Measurements from ENCODE around the gene PCP4L1. TPM values are rescaled to one million over a fixed set of nuclear protein-coding genes. Genes with fewer than 3 reads are reported as not detected.

PCP4L1 gene
- total and polyA plus RNA-seq, 2 donors (not counting 1 experiment from before 2014, with no cell fraction given), result not detected

DNA sequence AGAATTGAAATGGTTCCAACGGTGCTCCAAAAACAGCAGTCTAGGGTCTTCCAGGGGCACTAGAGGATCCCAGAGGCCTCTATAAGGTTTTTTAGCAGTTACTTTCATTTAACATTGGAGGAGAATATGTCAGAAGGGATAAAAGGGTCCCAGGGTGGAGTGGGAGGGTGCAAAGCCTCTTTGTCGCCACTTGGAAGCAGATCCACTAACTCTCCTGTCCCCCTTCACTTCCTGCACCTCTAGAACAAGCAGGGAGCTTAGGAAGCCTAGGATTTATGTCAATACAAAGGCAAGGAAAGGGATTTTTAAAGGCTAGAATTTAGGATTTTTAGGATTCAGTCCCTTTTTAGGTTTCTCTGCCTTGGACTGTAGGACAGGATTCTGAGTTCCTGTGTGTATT is 8.3 kb downstream of the PCP4L1 start:
- no peak overlapping the region for H3K9ac ChIP-seq (ENCODE audit: insufficient read depth, low read length)
- no peak overlapping the region for H3K4me2 ChIP-seq (ENCODE audit: extremely low read depth, insufficient read depth, low read length)
- H3K4me1 ChIP-seq (ENCODE audit: control insufficient read depth, extremely low read depth, insufficient read depth, low read length), result no peaks in the 10 kb centered on the region
- no peaks in the 10 kb centered on the region for H3K9me3 ChIP-seq (ENCODE audit: control insufficient read depth, insufficient read depth, low read depth, low read length)
- H2AFZ ChIP-seq (ENCODE audit: low read length), result no peak overlapping the region
- H3K4me3 ChIP-seq (replicated peaks in 1 of 4; ENCODE audit: control extremely low read depth in 1 of 4, insufficient read depth in 1 of 4, low read depth in 3 of 4, low read length in 4 of 4), result no peak overlapping the region
- TF ChIP-seq, protein P1, sequence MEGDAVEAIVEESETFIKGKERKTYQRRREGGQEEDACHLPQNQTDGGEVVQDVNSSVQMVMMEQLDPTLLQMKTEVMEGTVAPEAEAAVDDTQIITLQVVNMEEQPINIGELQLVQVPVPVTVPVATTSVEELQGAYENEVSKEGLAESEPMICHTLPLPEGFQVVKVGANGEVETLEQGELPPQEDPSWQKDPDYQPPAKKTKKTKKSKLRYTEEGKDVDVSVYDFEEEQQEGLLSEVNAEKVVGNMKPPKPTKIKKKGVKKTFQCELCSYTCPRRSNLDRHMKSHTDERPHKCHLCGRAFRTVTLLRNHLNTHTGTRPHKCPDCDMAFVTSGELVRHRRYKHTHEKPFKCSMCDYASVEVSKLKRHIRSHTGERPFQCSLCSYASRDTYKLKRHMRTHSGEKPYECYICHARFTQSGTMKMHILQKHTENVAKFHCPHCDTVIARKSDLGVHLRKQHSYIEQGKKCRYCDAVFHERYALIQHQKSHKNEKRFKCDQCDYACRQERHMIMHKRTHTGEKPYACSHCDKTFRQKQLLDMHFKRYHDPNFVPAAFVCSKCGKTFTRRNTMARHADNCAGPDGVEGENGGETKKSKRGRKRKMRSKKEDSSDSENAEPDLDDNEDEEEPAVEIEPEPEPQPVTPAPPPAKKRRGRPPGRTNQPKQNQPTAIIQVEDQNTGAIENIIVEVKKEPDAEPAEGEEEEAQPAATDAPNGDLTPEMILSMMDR (conservative IDR thresholded peaks at IDR 0.05 in 1 of 2, IDR thresholded peaks at IDR 0.05 in 1 of 2; ENCODE audit: low read depth in 1 of 2, low read length in 2 of 2), result no peak
- no peak for TF ChIP-seq EZH2 (IDR thresholded peaks at IDR 0.05; ENCODE audit: low read length, missing control alignments)
- no peak overlapping the region for H3K27ac ChIP-seq (ENCODE audit: insufficient read depth, low read length)
- H3K36me3 ChIP-seq (ENCODE audit: control insufficient read depth, insufficient read depth, low read length), result no peaks in the 10 kb centered on the region
- DNase-seq (ENCODE audit: low read depth in 2 of 2), result no peak
- peaks cover 3% of the 10 kb centered on the region for H3K27me3 ChIP-seq (ENCODE audit: control insufficient read depth, insufficient read depth, low read length)
- no peaks in the 10 kb centered on the region for H4K20me1 ChIP-seq (ENCODE audit: control insufficient read depth, extremely low read depth, insufficient read depth, low read length)
- no peaks in the 10 kb centered on the region for H3K79me2 ChIP-seq (ENCODE audit: control insufficient read depth, insufficient read depth, low read length)

DNA sequence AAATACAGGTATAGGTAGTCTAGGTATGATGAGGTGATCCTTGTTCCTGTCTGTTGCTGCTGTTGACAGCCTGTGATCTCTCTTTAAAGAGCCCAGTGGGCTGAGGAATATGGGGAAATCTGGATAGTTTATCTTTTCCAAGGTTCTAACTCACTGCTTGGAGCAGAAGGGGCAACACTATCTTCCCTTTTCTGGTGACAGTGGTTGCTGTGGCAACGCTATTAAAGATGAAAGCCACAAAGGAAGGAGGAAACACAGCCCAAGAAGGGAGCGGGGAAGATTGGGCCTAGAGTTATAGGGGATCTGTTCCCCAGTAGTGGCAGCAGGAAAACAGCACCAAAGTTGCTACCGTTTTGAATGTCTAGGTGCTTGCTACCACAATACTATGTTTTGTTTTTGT is 8.8 kb downstream of the PCP4L1 start:
- Histone ChIP-seq H4K20me1 (ENCODE audit: control insufficient read depth, extremely low read depth, insufficient read depth, low read length) (no peaks in the 10 kb centered on the region), H3K9ac (ENCODE audit: insufficient read depth, low read length) (no peak overlapping the region), H3K4me1 (ENCODE audit: control insufficient read depth, extremely low read depth, insufficient read depth, low read length) (no peaks in the 10 kb centered on the region), H2AFZ (ENCODE audit: low read length) (no peak overlapping the region), H3K9me3 (ENCODE audit: control insufficient read depth, insufficient read depth, low read depth, low read length) (no peaks in the 10 kb centered on the region), H3K4me3 (replicated peaks in 1 of 4; ENCODE audit: control extremely low read depth in 1 of 4, insufficient read depth in 1 of 4, low read depth in 3 of 4, low read length in 4 of 4) (no peak overlapping the region), H3K27me3 (ENCODE audit: control insufficient read depth, insufficient read depth, low read length) (peaks cover 3% of the 10 kb centered on the region), H3K4me2 (ENCODE audit: extremely low read depth, insufficient read depth, low read length) (no peak overlapping the region), H3K79me2 (ENCODE audit: control insufficient read depth, insufficient read depth, low read length) (no peaks in the 10 kb centered on the region), H3K27ac (ENCODE audit: insufficient read depth, low read length) (no peak overlapping the region), H3K36me3 (ENCODE audit: control insufficient read depth, insufficient read depth, low read length) (no peaks in the 10 kb centered on the region)
- TF ChIP-seq, protein P1 (conservative IDR thresholded peaks at IDR 0.05 in 1 of 2, IDR thresholded peaks at IDR 0.05 in 1 of 2; ENCODE audit: low read depth in 1 of 2, low read length in 2 of 2), result no peak
- no peak for TF ChIP-seq EZH2 (IDR thresholded peaks at IDR 0.05; ENCODE audit: low read length, missing control alignments)
- no peak for DNase-seq (ENCODE audit: low read depth in 2 of 2)

DNA sequence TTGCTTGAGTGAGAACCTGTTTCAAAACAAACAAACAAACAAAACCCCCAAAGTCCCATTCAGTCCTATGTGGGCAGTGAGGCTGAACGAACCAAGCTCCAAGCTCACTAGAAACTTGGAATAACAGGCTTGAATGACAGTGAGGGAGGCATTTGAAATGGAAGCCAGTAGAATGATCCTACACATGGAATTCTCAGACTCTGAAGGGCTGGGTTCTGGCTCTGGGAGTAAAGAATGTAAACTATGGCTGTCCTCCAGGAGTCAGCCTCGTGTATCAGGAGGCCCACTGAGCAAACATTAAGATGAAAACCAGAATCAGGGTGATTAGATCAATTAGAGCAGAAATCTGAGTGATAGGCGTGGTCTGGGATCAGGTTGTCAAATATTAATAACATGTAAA is 14.9 kb downstream of the PCP4L1 start:
- H4K20me1 ChIP-seq (ENCODE audit: control insufficient read depth, extremely low read depth, insufficient read depth, low read length), result no peaks in the 10 kb centered on the region
- no peaks in the 10 kb centered on the region for H3K9me3 ChIP-seq (ENCODE audit: control insufficient read depth, insufficient read depth, low read depth, low read length)
- no peaks in the 10 kb centered on the region for H3K4me1 ChIP-seq (ENCODE audit: control insufficient read depth, extremely low read depth, insufficient read depth, low read length)
- no peak overlapping the region for H2AFZ ChIP-seq (ENCODE audit: low read length)
- H3K9ac ChIP-seq (ENCODE audit: insufficient read depth, low read length), result no peak overlapping the region
- H3K4me2 ChIP-seq (ENCODE audit: extremely low read depth, insufficient read depth, low read length), result no peak overlapping the region
- H3K36me3 ChIP-seq (ENCODE audit: control insufficient read depth, insufficient read depth, low read length), result no peaks in the 10 kb centered on the region
- H3K27me3 ChIP-seq (ENCODE audit: control insufficient read depth, insufficient read depth, low read length), result no peaks in the 10 kb centered on the region
- TF ChIP-seq EZH2 (IDR thresholded peaks at IDR 0.05; ENCODE audit: low read length, missing control alignments), result no peak
- TF ChIP-seq, protein P1 (conservative IDR thresholded peaks at IDR 0.05 in 1 of 2, IDR thresholded peaks at IDR 0.05 in 1 of 2; ENCODE audit: low read depth in 1 of 2, low read length in 2 of 2), result no peak
- H3K27ac ChIP-seq (ENCODE audit: insufficient read depth, low read length), result no peak overlapping the region
- no peaks in the 10 kb centered on the region for H3K79me2 ChIP-seq (ENCODE audit: control insufficient read depth, insufficient read depth, low read length)
- no peak overlapping the region for H3K4me3 ChIP-seq (replicated peaks in 1 of 4; ENCODE audit: control extremely low read depth in 1 of 4, insufficient read depth in 1 of 4, low read depth in 3 of 4, low read length in 4 of 4)
- DNase-seq (ENCODE audit: low read depth in 2 of 2), result no peak
